Posterior vena cava (tissue), 2 donors: ENCODE data around the gene CPA4. TPM values are rescaled to one million over a fixed set of nuclear protein-coding genes. Genes with fewer than 3 reads are reported as not detected.
"Not testable (repeated sequence)": the region's sequence is repeated elsewhere in the genome, so short reads cannot be mapped to it uniquely, and the experiment has no call there.

Experiments
- DNase-seq: peaks from one replicate; pipeline ENCODE4 v3.0.0-alpha.2; 2020; ENCODE audit warnings: low spot score
- intact Hi-C, 2 donors: fragments of 100-400 bp; cut with DNase I; formaldehyde crosslinking; loops; one replicate each; pipeline versions ENCODE4 v1.14.1 to v1.14.2; 2022 to 2023
- long read RNA-seq, 2 donors: library from polyadenylated mRNA; unstranded; transcript quantifications; one replicate each; pipeline ENCODE4 v2.0.0, GENCODE V29; 2020 to 2021
- total RNA-seq, 2 donors: library from RNA; stranded (reverse); fragmentation: NEBNext Ultra II Directional; extraction: Animal tissue kit (Norgen Biotek cat#: 25700); gene quantifications; one replicate each; pipeline ENCODE4 v1.2.1, GENCODE V29; 2021
- donor health status: DM: yes; HTN: yes; CAD: no.
- donor health status: DM: yes; HTN: yes; CAD: no.

CPA4 gene, protein sequence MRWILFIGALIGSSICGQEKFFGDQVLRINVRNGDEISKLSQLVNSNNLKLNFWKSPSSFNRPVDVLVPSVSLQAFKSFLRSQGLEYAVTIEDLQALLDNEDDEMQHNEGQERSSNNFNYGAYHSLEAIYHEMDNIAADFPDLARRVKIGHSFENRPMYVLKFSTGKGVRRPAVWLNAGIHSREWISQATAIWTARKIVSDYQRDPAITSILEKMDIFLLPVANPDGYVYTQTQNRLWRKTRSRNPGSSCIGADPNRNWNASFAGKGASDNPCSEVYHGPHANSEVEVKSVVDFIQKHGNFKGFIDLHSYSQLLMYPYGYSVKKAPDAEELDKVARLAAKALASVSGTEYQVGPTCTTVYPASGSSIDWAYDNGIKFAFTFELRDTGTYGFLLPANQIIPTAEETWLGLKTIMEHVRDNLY
- under 1 TPM; 0.37 to 0.62 TPM for total RNA-seq
- long read RNA-seq, donor 1, result 0 reads
- long read RNA-seq, donor 2, result 0 reads

DNA sequence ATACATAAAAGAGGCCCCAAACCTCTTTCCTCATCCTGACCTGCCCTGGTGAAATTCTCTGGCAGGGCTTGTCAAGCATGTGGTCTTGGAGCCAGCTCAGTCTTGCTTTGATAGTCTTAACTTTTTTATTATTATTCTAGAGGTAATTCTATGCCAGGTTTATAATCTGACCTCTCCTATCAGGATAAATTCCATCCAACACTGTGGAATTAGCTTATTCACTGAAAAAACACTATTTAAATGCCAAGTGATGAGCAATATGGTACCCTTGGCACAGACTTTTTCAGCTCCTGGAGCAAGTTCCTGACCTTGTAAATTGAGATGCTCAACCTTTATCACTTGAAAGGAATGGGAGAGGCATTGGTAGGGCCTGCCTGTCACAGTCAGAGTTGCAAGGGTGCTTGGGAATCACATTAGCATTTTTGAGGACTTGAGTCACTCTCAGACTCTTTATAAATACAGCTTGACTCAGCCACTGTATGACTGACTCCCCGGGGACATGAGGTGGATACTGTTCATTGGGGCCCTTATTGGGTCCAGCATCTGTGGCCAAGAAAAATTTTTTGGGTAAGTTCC, at the start of gene CPA4:
Gene CPA4, plus strand, starts transcription at position 480 of the 576 bp plus-strand sequence. Its CDS starts 20 bp downstream, at position 500.
- no peak for DNase-seq

DNA sequence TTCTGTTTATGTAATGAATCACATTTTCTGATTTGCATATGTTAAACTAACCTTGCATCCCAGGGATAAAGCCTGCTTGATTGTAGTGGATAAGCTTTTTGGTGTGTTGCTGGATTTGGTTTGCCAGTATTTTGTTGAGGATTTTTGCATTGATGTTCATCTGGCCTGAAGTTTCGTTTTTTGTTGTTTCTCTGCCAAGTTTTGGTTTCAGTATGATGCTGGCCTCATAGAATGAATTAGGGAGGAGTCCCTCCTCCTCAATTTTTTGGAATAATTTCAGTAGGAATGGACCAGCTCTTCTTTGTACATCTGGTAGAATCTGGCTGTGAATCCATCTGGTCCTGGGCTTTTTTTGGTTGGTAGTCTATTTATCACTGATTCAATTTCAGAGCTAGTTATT, 49.5 kb upstream of the CPA4 start:
- intact Hi-C loops, result not testable (repeated sequence)

More for the DNA sequence above, at the start of gene CPA4:
- intact Hi-C loops, result no loop called here

DNA sequence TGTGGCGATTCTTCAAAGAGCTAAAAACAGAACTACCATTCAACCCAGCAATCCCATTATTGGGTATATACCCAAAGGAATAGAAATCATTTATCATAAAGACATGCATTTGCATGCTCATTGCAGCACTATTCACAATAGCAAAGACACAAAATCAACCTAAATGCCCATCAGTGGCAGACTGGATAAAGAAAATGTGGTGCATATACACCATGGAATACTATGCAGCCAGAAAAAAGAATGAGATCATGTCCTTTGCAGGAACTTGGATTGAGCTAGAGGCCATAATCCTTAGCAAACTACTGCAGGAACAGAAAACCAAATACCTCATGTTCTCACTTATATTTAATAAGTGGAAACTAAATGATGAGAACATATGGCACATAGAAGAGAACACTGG, 46.5 kb upstream of the CPA4 start:
- intact Hi-C loops, result not testable (repeated sequence)

More for the DNA sequence above, 49.5 kb upstream of the CPA4 start:
- not testable (repeated sequence) for DNase-seq

DNA sequence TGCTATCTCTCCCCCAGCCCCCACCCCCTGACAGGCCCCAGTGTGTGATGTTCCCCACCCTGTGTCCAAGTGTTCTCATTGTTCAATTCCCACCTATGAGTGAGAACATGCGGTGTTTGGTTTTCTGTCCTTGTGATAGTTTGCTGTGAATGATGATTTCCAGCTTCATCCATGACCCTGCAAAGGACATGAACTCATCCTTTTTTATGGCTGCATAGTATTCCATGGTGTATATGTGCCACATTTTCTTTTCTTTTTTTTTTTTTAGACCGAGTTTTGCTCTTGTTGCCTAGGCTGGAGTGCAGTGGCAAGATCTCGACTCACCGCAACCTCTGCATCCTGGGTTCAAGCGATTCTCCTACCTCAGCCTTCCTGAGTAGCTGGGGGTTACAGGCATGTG, 44.1 kb upstream of the CPA4 start:
- intact Hi-C loops, DNase-seq: not testable (repeated sequence)

More for the DNA sequence above, 46.5 kb upstream of the CPA4 start:
- not testable (repeated sequence) for DNase-seq

DNA sequence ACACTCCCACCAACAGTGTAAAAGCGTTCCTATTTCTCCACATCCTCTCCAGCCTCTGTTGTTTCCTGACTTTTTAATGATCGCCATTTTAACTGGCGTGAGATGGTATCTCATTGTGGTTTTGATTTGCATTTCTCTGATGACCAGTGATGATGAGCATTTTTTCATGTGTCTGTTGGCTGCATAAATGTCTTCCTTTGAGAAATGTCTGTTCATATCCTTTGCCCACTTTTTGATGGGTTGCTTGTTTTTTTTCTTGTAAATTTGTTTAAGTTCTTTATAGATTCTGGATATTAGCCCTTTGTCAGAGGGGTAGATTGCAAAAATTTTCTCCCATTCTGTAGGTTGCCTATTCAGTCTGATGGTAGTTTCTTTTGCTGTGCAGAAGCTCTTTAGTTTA, 43.3 kb upstream of the CPA4 start:
- DNase-seq, intact Hi-C loops: not testable (repeated sequence)

DNA sequence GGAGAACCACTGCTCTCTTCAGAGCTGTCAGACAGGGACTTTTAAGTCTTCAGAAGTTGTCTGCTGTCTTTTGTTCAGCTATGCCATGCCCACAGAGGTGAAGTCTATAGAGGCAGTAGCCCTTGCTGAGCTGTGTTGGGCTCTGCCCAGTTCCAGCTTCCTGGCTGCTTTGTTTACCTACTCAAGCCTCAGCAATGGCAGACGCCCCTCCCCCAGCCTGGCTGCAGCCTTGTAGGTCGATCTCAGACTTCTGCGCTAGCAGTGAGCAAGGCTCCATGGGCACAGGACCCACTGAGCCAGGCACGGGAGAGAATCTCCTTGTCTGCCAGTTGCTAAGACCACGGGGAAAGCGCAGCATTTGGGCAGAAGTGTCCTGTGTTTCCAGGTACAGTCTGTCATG, 38.4 kb upstream of the CPA4 start:
- intact Hi-C loops, result no loop called here
- DNase-seq, result no peak

DNA sequence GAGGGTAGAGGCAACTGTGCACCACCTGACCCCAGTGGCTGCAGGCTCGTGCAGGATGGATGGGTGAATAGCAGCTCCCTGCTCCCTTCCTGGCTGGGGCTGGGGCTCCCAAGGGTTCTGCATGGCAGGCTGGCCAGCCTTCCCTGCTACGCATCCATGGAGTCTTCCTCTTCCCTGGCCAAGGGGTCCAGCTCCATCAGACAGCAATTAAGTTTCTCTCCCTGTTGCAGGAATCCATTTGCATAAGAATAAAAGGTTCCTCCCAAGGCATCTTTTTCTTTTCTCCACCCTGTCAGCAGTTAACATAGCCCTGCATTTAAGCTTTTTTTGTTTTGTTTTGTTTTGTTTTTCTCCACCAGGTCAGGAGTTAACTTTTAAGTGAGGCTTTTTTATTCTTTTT, 36.3 kb upstream of the CPA4 start:
- no peak for DNase-seq
- intact Hi-C loops, result no loop called here

DNA sequence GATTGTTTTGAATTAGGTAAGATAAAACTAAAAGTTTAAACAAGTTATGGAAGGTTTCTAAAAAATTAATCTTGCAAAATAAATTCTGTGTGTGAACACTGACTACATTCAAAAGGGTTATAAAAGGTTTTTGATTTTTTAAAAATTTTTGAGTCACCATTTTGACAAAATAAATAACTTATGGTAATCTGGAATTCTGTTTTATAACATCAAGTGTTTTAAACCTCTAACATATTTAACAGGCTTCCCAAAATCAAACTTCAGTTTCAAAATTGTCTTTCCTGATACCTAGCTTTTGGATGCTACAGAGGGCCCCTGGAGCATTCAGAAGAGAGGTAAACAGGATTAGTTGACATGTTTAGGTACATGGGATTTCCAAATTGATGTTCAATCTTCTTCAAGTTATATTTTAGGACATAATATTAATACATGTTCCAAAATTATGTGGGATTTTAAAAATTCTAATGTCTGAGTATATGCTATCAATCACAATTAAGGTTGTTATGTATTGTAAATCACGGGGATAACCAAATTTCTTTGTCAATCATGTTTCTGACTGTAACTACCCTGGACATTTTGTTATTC, 34.4 kb upstream of the CPA4 start:
- intact Hi-C loops, result loop anchor here in 1 of 2 donors (2.0 kb wide), 1 partner anchor 64 kb away; no protein-coding TSS in a partner anchor
- DNase-seq, result no peak

DNA sequence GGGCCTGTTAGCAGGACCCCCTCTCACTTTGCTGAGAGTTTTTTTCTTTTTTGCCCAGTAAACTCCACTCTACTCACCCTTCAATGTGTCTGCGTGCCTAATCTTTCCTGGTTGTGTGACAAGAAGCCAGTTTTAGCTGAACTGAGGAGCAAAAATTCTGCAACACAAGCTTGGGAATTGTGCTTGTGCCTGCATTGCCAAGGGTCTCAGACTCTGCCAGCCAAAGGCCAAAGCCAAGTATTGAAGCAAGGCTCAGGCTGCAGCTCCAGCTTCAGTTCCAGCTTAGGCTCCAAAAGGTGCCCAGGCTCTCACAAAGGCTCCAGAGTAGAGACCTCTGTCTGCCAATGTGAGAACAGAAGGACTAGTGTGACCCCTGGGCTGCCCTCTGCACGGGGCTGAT, 30.5 kb upstream of the CPA4 start:
- intact Hi-C loops, result loop anchor here in 1 of 2 donors (5.0 kb wide), 1 partner anchor 315 kb away; no protein-coding TSS in a partner anchor
- no peak for DNase-seq

DNA sequence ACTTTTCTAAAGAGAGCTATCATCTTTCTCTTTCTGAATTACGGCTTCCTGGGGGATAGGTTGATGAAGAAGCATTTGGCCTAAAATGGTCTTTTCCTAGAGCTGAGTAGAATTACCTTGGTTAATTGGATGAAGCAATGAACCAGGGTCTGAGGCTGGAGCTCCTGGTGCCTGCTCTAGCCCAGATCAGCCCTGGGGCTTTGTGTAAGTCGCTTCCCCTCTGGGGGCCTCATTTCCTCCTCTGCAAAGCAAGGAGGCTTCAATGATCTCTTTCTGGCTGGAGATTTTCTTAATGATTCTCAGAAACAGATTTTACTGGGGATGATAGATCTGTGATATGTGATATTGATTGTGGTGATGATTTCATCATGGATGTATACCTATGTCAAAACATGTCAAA, 29.8 kb upstream of the CPA4 start:
- intact Hi-C loops, result loop anchor here in 1 of 2 donors (5.0 kb wide), 1 partner anchor 314 kb away; no protein-coding TSS in a partner anchor
- no peak for DNase-seq

DNA sequence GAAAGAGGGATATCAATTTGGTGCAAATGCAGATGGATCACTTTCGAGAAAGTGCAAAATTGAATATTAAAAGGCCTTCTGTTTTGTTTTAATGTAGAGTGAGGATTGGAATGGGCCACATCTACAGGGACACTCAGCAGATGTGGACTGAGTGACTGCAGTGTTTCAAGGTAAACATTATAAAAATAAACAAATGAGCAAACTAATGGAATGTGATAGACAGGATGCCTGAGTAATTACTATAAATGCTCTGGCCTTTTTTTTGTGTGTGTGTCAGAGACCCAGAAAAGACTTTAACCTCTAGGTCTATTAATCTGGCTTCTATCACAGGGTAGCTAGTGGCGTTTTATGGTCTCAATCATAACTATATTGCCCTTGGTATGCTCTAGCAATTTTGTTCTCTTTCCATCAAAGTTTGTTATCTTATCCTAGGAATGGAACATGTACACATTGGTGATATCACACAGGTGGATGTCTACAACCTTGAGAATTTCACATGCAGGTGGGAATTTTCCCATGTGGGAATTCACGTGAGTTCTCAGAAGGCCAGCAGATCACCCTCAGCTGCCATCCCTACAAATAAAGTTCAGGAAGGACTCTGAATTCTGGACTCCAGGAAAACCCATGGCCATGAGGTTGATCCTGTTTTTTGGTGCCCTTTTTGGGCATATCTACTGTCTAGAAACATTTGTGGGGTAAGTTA, 26.6 kb upstream of the CPA4 start, which contains the start of gene CPA2:
Gene CPA2, plus strand, starts transcription at position 606 of the 703 bp plus-strand sequence. Its CDS starts 19 bp downstream, at position 625.
- intact Hi-C loops, result no loop called here
- DNase-seq, result no peak

DNA sequence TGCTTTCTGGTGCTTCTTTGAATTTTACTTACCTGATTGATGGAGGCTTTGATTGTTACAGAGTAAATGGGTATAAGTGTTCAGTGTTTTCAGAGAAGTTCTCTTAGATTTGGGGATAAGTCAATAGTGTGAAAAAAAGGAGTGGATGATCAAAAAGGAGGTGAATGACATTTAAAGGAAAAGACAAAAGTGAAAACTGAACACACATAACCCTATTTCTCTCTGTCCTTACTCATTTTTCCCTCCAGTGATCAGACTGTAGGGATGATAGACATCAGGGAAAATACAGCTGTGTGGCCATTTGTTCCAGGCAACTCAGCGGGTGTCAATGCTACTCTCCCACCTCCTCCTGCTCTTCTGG, 26.0 kb upstream of the CPA4 start:
- DNase-seq, result no peak

DNA sequence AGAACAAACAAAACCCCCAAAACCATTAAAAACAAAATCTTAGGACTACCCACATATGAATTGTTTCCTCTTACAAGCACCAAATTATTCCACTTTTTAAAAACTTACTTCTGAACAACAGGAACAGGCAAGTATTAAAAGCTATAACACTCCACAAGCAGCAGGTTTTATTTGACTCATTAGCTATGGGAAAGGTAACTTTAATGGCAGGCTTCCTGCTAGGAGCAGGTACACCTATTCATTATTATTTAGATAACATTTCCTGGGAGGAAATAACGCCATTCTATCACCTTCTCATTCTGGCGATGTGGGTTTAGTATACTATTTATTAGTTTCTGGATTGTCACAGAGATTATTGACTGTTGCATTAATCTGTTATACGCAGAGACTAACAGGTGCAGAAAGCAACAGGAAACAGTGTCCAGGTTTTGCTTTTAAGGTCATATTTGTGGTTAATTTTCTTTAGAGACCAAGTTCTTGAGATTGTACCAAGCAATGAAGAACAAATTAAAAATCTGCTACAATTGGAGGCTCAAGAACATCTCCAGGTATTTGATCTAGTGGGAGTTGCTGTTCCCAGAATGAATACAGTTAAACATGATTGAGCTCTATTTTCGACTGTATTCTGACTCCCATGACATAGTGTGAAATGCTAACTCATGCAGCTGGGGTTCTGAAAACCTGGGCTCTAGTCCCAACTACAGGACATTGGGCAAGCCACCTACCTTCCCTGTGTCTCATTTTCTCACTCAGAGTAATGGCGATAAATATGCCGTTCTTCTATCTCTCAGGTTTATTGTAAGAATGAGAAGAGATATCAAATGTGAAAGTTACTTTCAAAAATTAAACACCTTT, 24.3 kb upstream of the CPA4 start:
- DNase-seq, result no peak
- intact Hi-C loops, result no loop called here

More for the DNA sequence above, 26.0 kb upstream of the CPA4 start:
- intact Hi-C loops, result no loop called here

DNA sequence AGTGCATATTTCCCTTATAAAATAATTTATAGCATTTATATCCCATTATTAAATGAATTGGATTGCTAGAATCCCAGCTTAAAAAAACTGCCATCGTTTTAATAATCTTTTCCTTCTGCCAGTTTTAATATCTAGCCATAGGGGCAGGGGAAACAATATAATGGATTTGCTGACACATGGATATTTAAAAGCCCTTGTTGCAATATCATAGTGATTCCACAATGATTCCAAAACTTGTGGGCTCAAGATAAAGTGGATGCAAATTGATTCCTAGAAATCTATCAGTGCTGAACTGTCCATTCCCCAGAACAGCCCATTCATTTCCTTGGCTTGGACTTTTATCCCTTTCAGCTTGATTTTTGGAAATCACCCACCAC, 23.7 kb upstream of the CPA4 start:
- intact Hi-C loops, result no loop called here
- DNase-seq, result no peak

DNA sequence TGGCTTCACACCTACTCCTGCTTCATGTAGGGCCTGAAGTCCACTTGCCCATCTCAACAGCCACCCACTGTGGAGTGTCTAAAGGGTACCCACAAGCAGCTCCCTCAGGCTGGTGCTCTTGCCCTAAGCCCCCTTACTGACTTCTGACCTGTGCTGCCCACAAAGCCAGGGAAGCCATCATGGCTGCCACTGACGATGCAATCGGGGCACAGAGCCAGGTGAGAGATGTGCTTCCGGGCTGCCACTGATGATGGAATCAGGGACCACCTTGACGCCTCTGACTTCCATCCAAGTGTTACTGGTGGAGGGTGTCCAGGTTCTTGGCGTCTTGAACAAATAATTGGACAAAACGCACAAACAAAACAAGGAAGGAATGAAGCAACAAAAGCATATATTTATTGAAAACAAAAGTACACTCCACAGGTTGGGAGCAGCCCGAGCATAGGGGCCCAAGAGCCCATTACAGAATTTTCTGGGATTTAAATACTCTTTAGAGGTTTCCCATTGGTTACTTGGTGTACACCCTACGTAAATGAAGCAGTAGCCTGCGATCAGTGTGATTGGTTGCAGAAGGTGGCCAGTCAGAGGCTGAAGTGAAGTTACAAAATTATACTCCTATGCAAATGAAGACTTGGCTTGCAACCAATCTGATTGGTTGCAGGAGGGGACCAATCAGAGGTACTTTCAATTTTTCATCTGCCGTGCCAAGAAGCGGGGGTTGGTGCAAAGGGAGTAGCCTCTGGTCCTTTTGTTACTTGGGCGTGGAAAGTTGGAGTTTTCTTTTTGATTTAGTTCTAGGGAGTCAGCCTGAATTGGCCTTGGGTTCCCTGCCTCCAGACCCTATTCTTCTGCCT, 21.8 kb upstream of the CPA4 start:
- intact Hi-C loops, result loop anchor here in 1 of 2 donors (10.0 kb wide), 1 partner anchor 224 kb away; the partner anchor contains the start of gene MEST

DNA sequence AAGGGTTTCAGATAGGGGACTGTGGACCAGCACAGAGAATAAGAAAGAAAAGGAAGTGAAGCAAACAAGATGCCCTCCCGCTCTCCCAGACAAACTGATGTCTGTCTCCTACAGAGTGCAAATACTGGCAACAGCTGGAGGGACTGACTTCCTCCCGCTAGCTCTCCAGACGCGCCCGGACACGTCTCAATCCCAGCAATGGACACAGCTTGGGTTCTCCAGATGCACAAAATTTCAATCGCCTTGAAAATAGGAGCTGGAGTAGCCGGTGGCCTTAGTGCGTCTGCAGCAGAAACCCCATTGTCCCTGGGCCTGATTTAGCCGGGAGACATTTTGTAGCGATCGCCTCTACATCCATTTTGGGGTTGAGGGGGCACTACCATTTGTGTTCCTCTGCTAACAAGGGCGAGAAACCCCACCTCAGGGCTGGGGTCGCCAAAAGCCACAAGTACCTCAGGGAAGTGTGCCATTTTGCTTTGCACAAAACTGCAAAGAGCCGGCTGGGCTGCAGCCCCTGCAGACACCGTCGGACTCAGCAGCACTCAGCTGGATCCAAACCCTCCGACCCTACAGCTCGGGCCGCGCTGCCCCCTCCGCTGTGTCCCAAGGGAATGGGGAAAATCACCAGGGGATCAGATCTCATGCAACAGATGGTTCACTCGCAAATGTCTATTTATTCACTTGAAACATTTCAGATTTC, 20.4 kb upstream of the CPA4 start:
- intact Hi-C loops, result loop anchor here in 1 of 2 donors (10.0 kb wide), 1 partner anchor 222 kb away; the partner anchor contains the start of gene MEST
- no peak for DNase-seq

More for the DNA sequence above, 21.8 kb upstream of the CPA4 start:
- DNase-seq, result no peak
